GM23248 (cell line): Measurements from ENCODE around the gene RSAD1. TPM values are rescaled to one million over a fixed set of nuclear protein-coding genes. Genes with fewer than 3 reads are reported as not detected.

ENCODE experiments used
- DNase-seq: peaks from one replicate; pipeline ENCODE4 v3.0.0-alpha.2; 2015
- H2AFZ ChIP-seq: fragments of 200-600 bp; sonication (generic); 2 replicates; pipeline ENCODE4 v1.6.1; 2016; ENCODE audit warnings: antibody characterized with exemption
- H3F3A ChIP-seq: fragments of 200-600 bp; sonication (generic); 2 replicates; pipeline ENCODE4 v1.6.1; 2016; ENCODE audit warnings: mild to moderate bottlenecking, antibody characterized with exemption, mixed run types; ENCODE audit not compliant: insufficient read depth
- H3K27ac ChIP-seq: fragments of 200-600 bp; sonication (generic); 2 replicates; pipeline ENCODE4 v1.5.1; 2016; ENCODE audit warnings: mild to moderate bottlenecking
- H3K27me3 ChIP-seq: fragments of 200-600 bp; sonication (generic); replicated peaks from 2 replicates; pipeline ENCODE4 v1.6.1; 2016; ENCODE audit warnings: mild to moderate bottlenecking; ENCODE audit not compliant: insufficient read depth
- H3K36me3 ChIP-seq: fragments of 200-600 bp; sonication (generic); 2 replicates; pipeline ENCODE4 v1.6.1; 2016; ENCODE audit warnings: low read depth, mild to moderate bottlenecking
- H3K4me1 ChIP-seq: fragments of 200-600 bp; sonication (generic); 2 replicates; pipeline ENCODE4 v1.6.1; 2016; ENCODE audit warnings: mild to moderate bottlenecking; ENCODE audit not compliant: insufficient read depth
- H3K4me2 ChIP-seq: fragments of 200-600 bp; sonication (generic); one replicate; pipeline ENCODE4 v1.6.1; 2016; ENCODE audit warnings: mild to moderate bottlenecking; ENCODE audit not compliant: unreplicated experiment
- H3K4me3 ChIP-seq: fragments of 200-600 bp; sonication (generic); 2 replicates; pipeline ENCODE4 v1.5.1; 2016; ENCODE audit warnings: mild to moderate bottlenecking
- H3K79me2 ChIP-seq: fragments of 200-600 bp; sonication (generic); 2 replicates; pipeline ENCODE4 v1.6.1; 2016; ENCODE audit warnings: mild to moderate bottlenecking; ENCODE audit not compliant: insufficient read depth
- H3K9ac ChIP-seq: fragments of 200-600 bp; sonication (generic); 2 replicates; pipeline ENCODE4 v1.6.1; 2016; ENCODE audit warnings: mild to moderate bottlenecking
- H3K9me2 ChIP-seq: fragments of 200-600 bp; sonication (generic); 2 replicates; pipeline ENCODE4 v1.6.1; 2016; ENCODE audit warnings: mixed run types, mild to moderate bottlenecking, moderate library complexity; ENCODE audit not compliant: insufficient read depth
- H3K9me3 ChIP-seq: fragments of 200-600 bp; sonication (generic); one replicate; pipeline ENCODE4 v1.6.1; 2017; ENCODE audit warnings: low read depth
- H4K20me1 ChIP-seq: fragments of 200-600 bp; sonication (generic); 2 replicates; pipeline ENCODE4 v1.6.0; 2016; ENCODE audit not compliant: insufficient read depth
- EZH2 ChIP-seq: fragments of 200-600 bp; sonication (generic); IDR thresholded peaks from 2 replicates; pipeline ENCODE4 v1.6.1; 2018; ENCODE audit warnings: antibody characterized with exemption, mild to moderate bottlenecking; ENCODE audit not compliant: insufficient read depth, poor library complexity, severe bottlenecking
- EZH2phosphoT487 ChIP-seq: fragments of 200-600 bp; sonication (generic); IDR thresholded peaks from 2 replicates; pipeline ENCODE4 v1.6.1; 2018; ENCODE audit warnings: antibody characterized with exemption, moderate library complexity, mild to moderate bottlenecking, low read depth; ENCODE audit not compliant: insufficient read depth
- WGBS, 2 experiments: methylation state at CpG; one replicate each; pipeline ENCODE4 v1.1.6; 2015 to 2017; ENCODE audit warnings: low lambda C conversion rate in 2 of 2, low coverage in 1 of 2; ENCODE audit errors: missing lambda C conversion rate in 2 of 2; 5-methylcytosine and 5-hydroxymethylcytosine counted together
- in situ Hi-C: fragments of 300-500 bp; cut with MboI; formaldehyde crosslinking; loops from 2 replicates; pipeline ENCODE4 v1.15.0; 2020
- polyA plus RNA-seq: library from polyadenylated mRNA; unstranded; fragments of >200 nt; fragmentation: Nextera tagmentation; extraction: Ambion mirVana; gene quantifications from 2 replicates; pipeline ENCODE4 v1.2.1, GENCODE V29; 2016
- total RNA-seq: library from RNA; depleted of rRNA; stranded (reverse); fragments of >200 nt; shearing (Covaris generic); gene quantifications from 2 replicates; pipeline ENCODE4 v1.2.3, GENCODE V29; 2014

RSAD1 gene
- total and polyA plus RNA-seq, 2 experiments from 2014 or later = 19.8 to 22.4 TPM

- H2AFZ ChIP-seq = no peak overlapping the region
- H4K20me1 ChIP-seq = no peaks in the 10 kb centered on the region
- H3K9me3 ChIP-seq = no peaks in the 10 kb centered on the region
- no peak overlapping the region for H3K4me2 ChIP-seq
- TF ChIP-seq EZH2 = no peak
- TF ChIP-seq EZH2phosphoT487 = no peak
- H3K27ac ChIP-seq = no peak overlapping the region
- H3K27me3 ChIP-seq = no peaks in the 10 kb centered on the region
- no peak overlapping the region for H3K4me3 ChIP-seq
- no peak overlapping the region for H3K9ac ChIP-seq
- in situ Hi-C loops = loop anchor here (25.0 kb wide), 1 partner anchor 111 kb away; no protein-coding TSS in a partner anchor
- 56 to 57% methylated on average over 18 of the region's 18 CpGs for WGBS, 2 experiments
- no peaks in the 10 kb centered on the region for H3K9me2 ChIP-seq
- no peak for DNase-seq
- no peaks in the 10 kb centered on the region for H3K36me3 ChIP-seq
- peaks cover 29% of the 10 kb centered on the region for H3F3A ChIP-seq
- H3K79me2 ChIP-seq = peaks cover 18% of the 10 kb centered on the region
- H3K4me1 ChIP-seq = no peaks in the 10 kb centered on the region
Observed at GRCh38 chr17:50476545-50477315, 1.9 kb upstream of the RSAD1 start.

GRCh38 chr17:50477976-50478375 lies 684 bp upstream of the RSAD1 start:
- Histone ChIP-seq H2AFZ (peak overlapping the region; percentile 87), H3K9me3 (no peaks in the 10 kb centered on the region), H3K4me3 (peak overlapping the region; percentile 88; the same call in 1 of the 2 replicates), H4K20me1 (no peaks in the 10 kb centered on the region), H3K9ac (peak overlapping the region; percentile 82), H3K36me3 (no peaks in the 10 kb centered on the region), H3K9me2 (no peaks in the 10 kb centered on the region), H3F3A (peaks cover 33% of the 10 kb centered on the region), H3K4me2 (peak overlapping the region; percentile 91), H3K79me2 (peaks cover 18% of the 10 kb centered on the region), H3K27me3 (no peaks in the 10 kb centered on the region), H3K27ac (peak overlapping the region; percentile 67), H3K4me1 (peaks cover 5% of the 10 kb centered on the region)
- TF ChIP-seq EZH2 (no peak), EZH2phosphoT487 (no peak)
- DNase-seq = no peak
- in situ Hi-C loops = loop anchor here (25.0 kb wide), 1 partner anchor 109 kb away; no protein-coding TSS in a partner anchor
- WGBS, 2 experiments = 78 to 86% methylated on average over 7 of the region's 7 CpGs

GRCh38 chr17:50479522-50480141 lies 972 bp downstream of the RSAD1 start:
- H3K27me3 ChIP-seq = no peaks in the 10 kb centered on the region
- peak overlapping the region; percentile 88 for H3K4me3 ChIP-seq
- 21 to 23% methylated on average over 16 to 19 of the region's 19 CpGs for WGBS, 2 experiments
- no peak for TF ChIP-seq EZH2
- TF ChIP-seq EZH2phosphoT487 = no peak
- peaks cover 8% of the 10 kb centered on the region for H3K4me1 ChIP-seq
- H4K20me1 ChIP-seq = no peaks in the 10 kb centered on the region
- no peaks in the 10 kb centered on the region for H3K9me2 ChIP-seq
- H3K4me2 ChIP-seq = peak overlapping the region; percentile 91
- DNase-seq = peak; percentile 93
- H3K27ac ChIP-seq = peak overlapping the region; percentile 67
- peaks cover 18% of the 10 kb centered on the region for H3K79me2 ChIP-seq
- no peaks in the 10 kb centered on the region for H3K36me3 ChIP-seq
- H2AFZ ChIP-seq = peak overlapping the region; percentile 87
- no peaks in the 10 kb centered on the region for H3K9me3 ChIP-seq
- H3F3A ChIP-seq = peaks cover 33% of the 10 kb centered on the region
- peak overlapping the region; percentile 82 for H3K9ac ChIP-seq
- in situ Hi-C loops = loop anchor here (25.0 kb wide), 1 partner anchor 108 kb away; no protein-coding TSS in a partner anchor

- Histone ChIP-seq H4K20me1 (no peaks in the 10 kb centered on the region), H3F3A (peaks cover 33% of the 10 kb centered on the region), H3K4me2 (no peak overlapping the region), H3K79me2 (peaks cover 18% of the 10 kb centered on the region), H3K9me3 (no peaks in the 10 kb centered on the region), H3K9me2 (no peaks in the 10 kb centered on the region), H3K27me3 (no peaks in the 10 kb centered on the region), H3K4me3 (peak overlapping the region; percentile 88; the same call in 1 of the 2 replicates), H3K4me1 (peaks cover 8% of the 10 kb centered on the region), H3K9ac (peak overlapping the region; percentile 82; the same call in 1 of the 2 replicates), H3K36me3 (no peaks in the 10 kb centered on the region; the same call in 1 of the 2 replicates), H3K27ac (no peak overlapping the region), H2AFZ (no peak overlapping the region)
- DNase-seq = no peak
- WGBS, 2 experiments = 86 to 88% methylated on average over 7 of the region's 7 CpGs
- TF ChIP-seq EZH2phosphoT487 = no peak
- TF ChIP-seq EZH2 = no peak
- in situ Hi-C loops = loop anchor here (25.0 kb wide), 1 partner anchor 107 kb away; no protein-coding TSS in a partner anchor
Observed at GRCh38 chr17:50480142-50480764, 1.6 kb downstream of the RSAD1 start.
